Stimulated activated CD4-positive, alpha-beta T cell treated with anti-CD3 and anti-CD28 coated beads, TNF-alpha, amount 100 ng/mL, for 48 hours (primary cell): ENCODE data around the gene KRTAP10-12.
"Not testable (repeated sequence)": the region's sequence is repeated elsewhere in the genome, so short reads cannot be mapped to it uniquely, and the experiment has no call there.

Experiments used
- DNase-seq, 3 donors: peaks; one replicate each; pipeline ENCODE4 v3.0.0-alpha.2; 2020; ENCODE audit warnings: low read depth in 3 of 3

The KRTAP10-12 gene

GRCh38 chr21:44670642-44671432, 26.1 kb upstream of the KRTAP10-12 start:
- DNase-seq, result no peak

GRCh38 chr21:44671911-44672310, 25.1 kb upstream of the KRTAP10-12 start:
- DNase-seq, result no peak

GRCh38 chr21:44677881-44678280, 19.1 kb upstream of the KRTAP10-12 start:
- DNase-seq, result no peak

- no peak for DNase-seq
Measured at GRCh38 chr21:44681152-44681551, 15.8 kb upstream of the KRTAP10-12 start.

- DNase-seq, result no peak
Measured at GRCh38 chr21:44681861-44682579, 15.0 kb upstream of the KRTAP10-12 start, which contains the start of gene KRTAP12-1. Gene KRTAP12-1 (minus strand): TSS chr21:44682163. CDS start chr21:44682123, 40 bp downstream.

- DNase-seq, result no peak
Measured at GRCh38 chr21:44682580-44683151, 14.3 kb upstream of the KRTAP10-12 start.

GRCh38 chr21:44684077-44684476, 12.9 kb upstream of the KRTAP10-12 start:
- DNase-seq, result no peak

- no peak for DNase-seq
Measured at GRCh38 chr21:44684483-44684882, 12.5 kb upstream of the KRTAP10-12 start.

- not testable (repeated sequence) for DNase-seq
Measured at GRCh38 chr21:44685050-44685449, 11.9 kb upstream of the KRTAP10-12 start.

GRCh38 chr21:44686000-44686781, 10.8 kb upstream of the KRTAP10-12 start:
- no peak for DNase-seq

- DNase-seq, result no peak
Measured at GRCh38 chr21:44686843-44687561, 10.0 kb upstream of the KRTAP10-12 start.

- no peak for DNase-seq
Measured at GRCh38 chr21:44687671-44688070, 9.3 kb upstream of the KRTAP10-12 start.

GRCh38 chr21:44689740-44690139, 7.2 kb upstream of the KRTAP10-12 start:
- not testable (repeated sequence) for DNase-seq

- DNase-seq, result no peak
Measured at GRCh38 chr21:44691686-44692085, 5.3 kb upstream of the KRTAP10-12 start.

GRCh38 chr21:44692798-44693512, 4.0 kb upstream of the KRTAP10-12 start:
- DNase-seq, result no peak

- no peak for DNase-seq
Measured at GRCh38 chr21:44694776-44695175, 2.2 kb upstream of the KRTAP10-12 start.

GRCh38 chr21:44695184-44695583, 1.8 kb upstream of the KRTAP10-12 start:
- DNase-seq, result no peak

- no peak for DNase-seq
Measured at GRCh38 chr21:44695641-44696040, 1.3 kb upstream of the KRTAP10-12 start.

GRCh38 chr21:44696572-44696971, 400 bp upstream of the KRTAP10-12 start:
- DNase-seq, result no peak
